Esophagus mucosa (tissue), 1 donor: ENCODE data around the gene WDR47. TPM values are rescaled to one million over a fixed set of nuclear protein-coding genes. Genes with fewer than 3 reads are reported as not detected.
"Not testable (repeated sequence)": the region's sequence is repeated elsewhere in the genome, so short reads cannot be mapped to it uniquely, and the experiment has no call there.

ENCODE experiments used
- ATAC-seq: fragments of 200-7000 bp; cut with Tn5 transposase; one replicate; pipeline ENCODE4 v1.9.1; 2020
- total RNA-seq: library from RNA; stranded (reverse); gene quantifications from one replicate; pipeline ENCODE4 v1.2.4, GENCODE V29; 2023
- donor health status: DM: yes; HTN: yes; CAD: no.

The WDR47 gene
- total RNA-seq, 1 donor from 2014 or later: 20.9 TPM

- peak; percentile 25 for ATAC-seq
Observed at GRCh38 chr1:108961752-108962486, 80.0 kb downstream of the WDR47 start.

GRCh38 chr1:108961198-108961597 is 80.7 kb downstream of the WDR47 start:
- no peak for ATAC-seq

GRCh38 chr1:108960719-108961118 is 81.2 kb downstream of the WDR47 start:
- ATAC-seq: no peak

GRCh38 chr1:108957888-108958287 is 84.0 kb downstream of the WDR47 start:
- no peak for ATAC-seq

GRCh38 chr1:108955881-108956280 is 86.0 kb downstream of the WDR47 start:
- ATAC-seq: no peak

GRCh38 chr1:108955111-108955510 is 86.8 kb downstream of the WDR47 start:
- no peak for ATAC-seq

- ATAC-seq: no peak
Observed at GRCh38 chr1:108953452-108953851, 88.5 kb downstream of the WDR47 start.

GRCh38 chr1:108951242-108951641 is 90.7 kb downstream of the WDR47 start:
- no peak for ATAC-seq

GRCh38 chr1:108949044-108949443 is 92.9 kb downstream of the WDR47 start:
- ATAC-seq: no peak

- no peak for ATAC-seq
Observed at GRCh38 chr1:108947871-108948525, 93.9 kb downstream of the WDR47 start.

GRCh38 chr1:108936170-108936569 is 105.7 kb downstream of the WDR47 start:
- ATAC-seq: no peak

GRCh38 chr1:108933944-108934343 is 108.0 kb downstream of the WDR47 start:
- ATAC-seq: no peak

- not testable (repeated sequence) for ATAC-seq
Observed at GRCh38 chr1:108927565-108927964, 114.3 kb downstream of the WDR47 start.

- no peak for ATAC-seq
Observed at GRCh38 chr1:108925920-108926319, 116.0 kb downstream of the WDR47 start.

Other genes with a start within 250 kb of the WDR47 start
- 1.00 TPM for gene AKNAD1, start 185.0 kb downstream of the WDR47 start, total RNA-seq
- gene GPSM2, start 165.1 kb downstream of the WDR47 start, total RNA-seq: 54.5 TPM
- 10.3 TPM for gene CLCC1, start 78.6 kb downstream of the WDR47 start, total RNA-seq
- 47.7 TPM for gene TAF13, start 33.9 kb upstream of the WDR47 start, total RNA-seq
- gene TMEM167B, start 48.7 kb upstream of the WDR47 start, total RNA-seq: 28.9 TPM
- gene ELAPOR1, start 72.0 kb upstream of the WDR47 start, total RNA-seq: 1.9 TPM
- gene SARS1, start 171.8 kb upstream of the WDR47 start, total RNA-seq: 154 TPM
- gene CELSR2, start 207.4 kb upstream of the WDR47 start, total RNA-seq: 41.6 TPM
- 10.9 TPM for gene PSRC1, start 241.0 kb upstream of the WDR47 start, total RNA-seq